Fibroblast of skin of scalp (primary cell): ENCODE results near the gene CDH2.
"Not testable (repeated sequence)": the region's sequence is repeated elsewhere in the genome, so short reads cannot be mapped to it uniquely, and the experiment has no call there.

Experiments
- DNase-seq: peaks from one replicate; pipeline ENCODE4 v3.0.0-alpha.2; 2013

The CDH2 gene

DNA sequence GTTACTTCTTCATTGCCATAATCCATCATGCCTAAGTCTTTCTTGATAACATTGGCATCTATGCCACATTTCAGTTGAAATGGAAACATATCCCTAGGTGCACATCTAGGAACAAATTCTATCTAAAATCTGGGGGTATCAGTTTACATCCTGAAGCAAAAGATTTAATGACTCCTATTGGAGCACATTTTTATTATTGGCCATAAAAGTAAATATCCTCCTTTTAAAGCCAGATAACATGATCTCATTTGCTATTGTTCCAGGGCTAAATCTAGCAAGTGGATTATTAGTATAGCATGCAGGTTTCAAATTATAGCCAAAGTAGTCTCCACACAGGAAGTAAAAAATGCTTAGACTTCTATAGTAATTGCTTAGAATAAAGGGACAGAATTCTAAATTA is 193.2 kb downstream of the CDH2 start:
- DNase-seq = no peak

DNA sequence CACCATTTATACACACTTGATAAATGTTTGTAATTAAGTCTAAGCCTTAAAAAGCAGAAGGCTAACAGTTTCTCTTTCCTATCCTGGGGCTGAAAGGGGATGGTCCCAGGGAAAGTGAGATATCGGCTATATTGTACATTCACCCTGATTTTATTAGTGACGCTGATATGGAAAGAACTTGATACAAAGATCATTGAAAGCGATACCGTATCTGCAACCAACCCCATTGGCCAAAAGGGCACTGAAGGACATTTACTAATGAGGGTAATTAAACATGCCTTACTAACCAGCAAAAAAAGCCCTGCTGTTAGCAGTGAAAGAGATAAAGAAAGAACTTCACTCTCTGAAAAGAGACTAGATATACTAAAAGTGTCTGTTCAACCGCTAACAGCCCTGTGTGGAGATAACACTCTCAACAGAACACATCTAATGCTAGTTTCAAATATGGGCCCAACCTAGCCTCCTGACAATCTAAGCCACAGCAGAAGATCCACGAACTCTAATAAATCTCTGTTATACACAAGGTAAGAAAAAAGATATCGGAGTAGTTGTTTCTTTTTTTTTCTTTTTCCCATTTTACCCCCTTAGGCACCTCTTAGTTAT is 200.0 kb downstream of the CDH2 start:
- no peak for DNase-seq

DNA sequence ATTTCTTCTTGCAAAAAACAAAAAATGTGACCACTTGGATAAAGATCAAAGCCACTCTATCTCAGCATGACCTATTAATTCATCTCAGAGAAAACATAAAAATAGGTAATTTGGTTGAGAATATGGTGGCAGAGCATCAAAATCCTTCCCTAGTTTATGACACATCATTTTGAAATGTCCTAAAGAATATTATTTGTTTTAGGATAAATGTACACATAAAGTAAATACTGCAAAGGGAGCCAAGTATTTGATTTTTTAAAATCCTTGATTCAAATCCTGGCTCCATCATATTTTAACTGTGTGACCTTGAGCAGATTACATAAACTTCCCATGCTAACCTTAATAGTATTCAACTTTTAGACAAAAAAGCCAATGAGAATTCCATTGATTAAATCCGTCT is 206.6 kb downstream of the CDH2 start:
- no peak for DNase-seq

DNA sequence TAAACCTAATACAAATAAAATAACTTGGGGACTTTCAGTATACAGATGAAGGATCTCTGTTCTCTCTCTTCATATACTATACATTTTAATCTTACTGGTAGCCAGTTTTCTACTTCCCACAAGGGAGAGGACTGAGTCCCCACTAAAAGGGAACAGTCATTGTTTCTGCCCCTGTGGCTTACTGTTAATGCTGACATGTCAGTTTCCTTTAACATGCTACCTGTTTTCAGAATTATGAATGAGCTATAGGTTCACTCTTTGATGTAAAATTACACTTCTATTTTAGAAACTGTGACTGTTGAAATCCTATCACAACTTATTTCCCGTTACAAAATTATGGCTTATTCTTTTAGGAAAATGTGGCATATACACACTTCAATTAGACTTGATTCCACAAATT is 207.7 kb downstream of the CDH2 start:
- no peak for DNase-seq

DNA sequence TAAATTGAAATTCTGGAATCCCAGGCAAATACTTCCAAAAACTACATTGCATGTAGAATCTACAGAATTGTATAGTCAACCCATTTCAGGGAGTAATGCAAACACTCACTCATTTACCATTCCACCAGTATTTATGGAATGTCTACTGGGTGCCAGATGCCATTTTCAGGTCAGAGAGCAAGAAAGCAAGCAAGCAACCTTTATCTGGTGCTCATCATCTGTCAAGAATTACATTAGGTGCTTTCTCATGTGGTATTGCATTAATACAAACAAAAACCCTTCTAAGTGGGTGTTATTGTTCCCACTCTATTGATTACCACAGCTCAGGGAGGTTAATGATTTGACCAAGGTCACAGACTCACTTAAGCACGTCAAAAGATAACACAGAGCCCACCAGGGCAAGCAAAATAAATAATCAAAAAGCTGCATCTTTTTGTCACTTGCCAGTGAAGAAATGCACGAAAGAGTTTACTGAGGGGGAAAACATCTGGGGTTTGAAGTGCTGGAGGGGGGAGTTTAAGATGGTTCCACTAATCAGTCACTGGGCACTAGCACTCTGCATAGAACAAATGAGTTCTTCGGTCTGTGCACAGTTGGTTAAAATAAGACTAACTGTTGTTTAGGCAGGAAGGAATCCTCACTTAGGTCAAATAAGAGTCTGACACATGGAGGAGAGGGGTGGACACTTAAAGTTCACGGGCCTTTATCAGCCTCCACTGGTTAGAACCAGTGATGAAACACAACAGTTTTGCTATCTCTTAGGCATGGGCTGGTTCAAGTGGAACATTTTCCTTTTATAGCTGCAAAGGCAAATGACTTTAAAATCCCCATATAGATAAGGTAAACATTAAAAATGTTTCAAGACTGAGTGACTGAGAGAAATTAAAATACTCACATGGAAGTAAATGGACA is 208.8 kb downstream of the CDH2 start:
- peak; percentile 78 for DNase-seq

DNA sequence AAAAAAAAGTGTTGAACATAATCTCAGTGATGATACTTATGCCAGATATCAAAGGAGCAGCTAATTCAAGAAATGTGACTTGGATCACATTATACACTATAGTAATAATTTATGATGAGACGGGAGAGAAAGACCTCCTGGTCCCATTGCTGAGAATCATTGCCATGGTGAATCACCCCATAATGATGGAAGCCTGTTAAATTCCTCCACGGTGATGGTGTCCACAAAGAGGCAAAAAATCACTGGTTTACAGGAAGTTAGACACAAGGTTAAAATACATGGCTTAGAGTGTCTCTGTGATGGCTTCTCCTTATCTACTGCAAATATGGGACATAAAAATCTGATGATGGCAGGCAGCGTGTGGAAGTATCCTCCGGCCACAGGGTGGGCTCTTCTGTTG is 210.0 kb downstream of the CDH2 start:
- DNase-seq = peak; percentile 40

DNA sequence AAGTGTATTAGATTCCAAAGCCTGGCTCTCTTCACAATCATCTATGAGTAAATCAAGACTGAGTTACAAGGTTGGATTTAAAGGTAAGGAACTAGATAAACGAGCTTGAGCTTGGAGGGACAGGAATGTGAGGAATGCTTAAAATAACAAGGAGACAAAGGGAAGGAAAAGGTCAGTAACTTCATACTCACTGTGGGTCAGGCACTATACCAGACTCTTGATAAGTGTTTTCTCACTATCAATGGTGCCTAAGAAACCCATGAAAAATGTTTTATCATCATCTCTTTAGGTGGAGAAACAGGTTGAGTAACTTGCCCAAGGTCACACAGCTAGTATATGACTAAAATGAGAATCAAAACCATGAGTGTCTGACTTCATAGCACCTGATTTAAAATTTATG is 212.1 kb downstream of the CDH2 start:
- DNase-seq = no peak

DNA sequence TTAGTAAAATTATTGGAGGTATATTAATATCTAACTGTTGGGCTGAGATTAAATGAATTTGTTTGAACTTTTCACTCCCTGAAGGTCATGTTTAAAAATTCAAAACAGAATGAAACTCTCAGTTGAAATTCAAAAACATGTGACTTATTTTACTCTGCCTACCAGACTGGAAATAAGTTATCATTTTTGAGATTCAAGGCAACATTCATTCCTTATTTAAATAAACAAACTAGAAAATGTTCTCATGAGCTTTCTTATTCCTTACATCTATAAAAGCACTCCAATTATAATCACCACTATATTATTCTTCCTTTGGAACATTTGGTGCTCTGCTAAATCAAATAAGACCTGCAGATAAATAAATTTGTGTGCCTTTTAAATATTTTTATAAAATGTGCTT is 217.8 kb downstream of the CDH2 start:
- DNase-seq = no peak

DNA sequence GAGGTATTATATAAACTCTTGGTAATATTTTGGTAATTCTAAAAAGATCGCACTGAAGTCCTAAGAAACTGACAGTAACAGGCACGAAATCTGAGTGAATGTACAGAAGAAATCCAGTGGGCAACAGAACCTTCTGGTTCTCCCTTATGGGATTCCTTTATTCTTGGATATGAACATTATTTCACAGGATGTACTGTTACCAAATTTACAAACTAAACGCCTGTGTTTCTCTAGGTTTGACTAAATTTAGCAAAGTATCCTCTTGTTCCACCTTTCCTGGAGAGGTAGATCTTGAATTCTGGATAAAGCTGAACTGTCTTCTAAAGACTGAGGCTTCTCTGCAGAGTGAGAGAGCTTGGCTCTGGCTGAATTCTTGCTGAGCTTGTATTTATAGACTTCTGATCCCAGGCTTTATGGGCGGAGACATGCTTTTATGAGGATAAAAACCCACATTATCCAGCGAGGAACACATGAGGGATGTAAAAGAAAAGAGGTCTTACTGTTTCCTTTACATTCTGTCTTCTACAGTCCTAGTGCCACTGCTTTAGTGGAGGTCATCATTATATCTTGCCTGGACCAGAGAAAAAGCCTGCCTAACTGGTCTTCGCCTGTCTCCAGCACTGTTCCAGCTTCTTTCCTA is 220.8 kb downstream of the CDH2 start:
- DNase-seq = no peak

DNA sequence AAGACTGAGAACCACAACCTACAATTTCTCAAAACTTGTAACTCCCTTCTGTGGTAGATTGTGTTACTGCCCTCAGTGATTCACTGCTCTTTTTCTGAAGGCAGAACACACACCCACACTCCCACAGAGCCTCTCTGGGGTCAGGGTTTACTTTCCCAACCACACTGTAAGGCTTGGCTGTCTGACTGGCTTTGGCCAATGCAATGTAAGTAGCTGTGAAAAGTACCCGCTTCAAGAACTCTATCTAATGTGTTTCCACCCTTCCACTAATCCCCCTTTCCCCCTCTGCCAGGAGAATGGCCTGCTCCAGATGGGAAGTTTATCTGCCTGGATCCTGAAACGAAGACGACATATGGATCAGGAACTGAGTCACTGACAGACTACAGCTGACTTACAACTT is 222.7 kb downstream of the CDH2 start:
- no peak for DNase-seq

DNA sequence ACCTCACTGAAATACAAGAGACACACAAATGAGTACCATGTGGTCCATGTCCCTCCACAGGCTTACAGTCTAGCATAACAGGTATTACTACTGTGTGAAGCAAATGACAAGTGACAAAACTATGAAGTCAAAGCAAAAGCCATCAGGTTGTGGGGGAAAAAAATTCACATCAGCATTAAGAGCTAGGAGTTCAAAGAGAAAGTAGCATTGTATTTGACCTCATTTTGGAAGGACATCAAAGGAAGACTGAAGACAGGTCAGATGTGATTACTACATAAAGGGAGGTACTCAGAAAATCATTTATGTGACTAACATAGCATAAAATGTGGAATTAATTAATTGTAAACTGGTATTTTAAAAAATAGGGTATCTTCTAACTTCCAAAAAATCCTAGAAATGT is 224.2 kb downstream of the CDH2 start:
- DNase-seq = no peak

DNA sequence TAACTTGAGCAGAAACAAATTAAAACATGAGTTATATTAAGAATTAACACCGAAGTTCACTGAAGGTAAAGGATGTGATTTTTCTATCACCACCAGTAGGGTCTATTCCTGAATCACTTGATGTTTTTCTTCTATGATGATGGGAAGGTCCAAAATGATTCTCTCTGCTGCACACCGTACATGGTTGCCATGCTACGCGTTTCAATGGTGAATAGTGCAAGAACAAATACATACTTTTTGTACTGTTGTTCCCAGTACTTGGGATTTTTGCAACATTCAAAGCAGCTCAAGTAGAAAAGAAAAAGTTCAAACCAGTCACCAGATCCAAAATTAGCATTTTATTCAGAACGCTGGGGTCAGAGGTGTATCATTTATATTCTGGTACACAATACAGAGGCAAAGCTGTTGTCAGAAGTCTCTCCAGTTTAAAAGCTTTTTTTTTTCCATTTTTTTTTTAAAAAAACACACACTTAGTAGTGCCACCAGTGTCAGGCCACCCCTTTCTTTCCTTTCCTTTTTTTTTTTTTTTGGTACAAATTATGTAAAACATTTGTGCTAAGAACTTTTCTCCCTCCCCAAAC is 226.2 kb downstream of the CDH2 start:
- DNase-seq = no peak

DNA sequence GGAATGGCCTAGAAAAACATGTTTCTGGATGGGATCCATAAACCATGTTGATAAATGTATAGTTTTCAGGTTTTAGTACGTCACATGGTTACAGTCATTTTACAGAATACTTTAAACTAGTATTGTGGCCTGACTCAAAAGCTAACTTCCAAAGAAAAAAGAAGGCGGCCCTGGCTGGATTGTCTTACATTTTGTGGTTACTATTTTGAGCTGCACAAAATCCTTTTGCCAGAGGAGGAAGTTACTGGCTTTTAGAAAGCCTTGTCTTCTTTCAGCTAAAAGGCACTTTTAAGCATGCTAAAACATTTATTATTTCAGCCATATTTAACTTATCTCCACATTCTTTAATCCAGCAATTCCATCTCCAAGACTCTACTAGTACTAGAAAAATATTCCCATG is 227.9 kb downstream of the CDH2 start:
- DNase-seq = no peak

DNA sequence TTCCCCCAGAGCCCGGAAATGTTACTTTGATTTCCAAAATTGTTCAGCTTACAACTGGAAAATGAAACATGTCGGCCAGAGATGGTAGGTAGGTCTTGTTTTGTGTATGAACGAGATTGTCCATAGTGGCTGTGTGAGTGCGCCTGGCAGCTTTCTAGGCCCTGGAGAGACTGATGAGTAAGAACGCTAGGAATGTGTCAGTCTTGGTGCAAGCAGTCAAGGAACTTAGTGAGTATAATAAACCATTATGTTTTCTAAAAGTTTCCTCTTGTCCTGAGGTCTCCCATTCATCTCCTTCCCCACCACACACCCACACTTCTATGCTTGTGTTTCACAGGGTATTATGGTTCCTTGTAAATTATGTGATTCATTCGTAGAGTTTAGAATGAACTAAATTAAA is 234.2 kb downstream of the CDH2 start:
- DNase-seq = peak; percentile 53

DNA sequence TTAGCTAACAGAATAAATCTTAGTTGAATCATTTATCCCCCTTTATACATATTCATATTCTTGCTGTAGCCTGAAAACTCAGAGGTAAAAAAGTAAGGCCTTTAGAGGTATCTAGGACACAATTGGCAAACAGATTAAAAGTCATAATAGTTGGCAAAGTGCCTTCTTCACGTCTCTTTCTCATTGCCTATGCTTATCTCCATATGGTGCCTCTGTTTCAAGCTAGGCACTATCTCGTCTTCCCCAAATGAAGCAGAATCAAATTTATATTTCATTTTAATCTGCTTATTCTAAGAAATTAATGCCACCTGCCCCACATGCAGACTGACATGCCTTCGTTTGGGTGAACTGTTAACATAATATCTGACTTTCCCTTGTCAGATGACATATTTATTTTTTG is 245.4 kb downstream of the CDH2 start:
- no peak for DNase-seq

DNA sequence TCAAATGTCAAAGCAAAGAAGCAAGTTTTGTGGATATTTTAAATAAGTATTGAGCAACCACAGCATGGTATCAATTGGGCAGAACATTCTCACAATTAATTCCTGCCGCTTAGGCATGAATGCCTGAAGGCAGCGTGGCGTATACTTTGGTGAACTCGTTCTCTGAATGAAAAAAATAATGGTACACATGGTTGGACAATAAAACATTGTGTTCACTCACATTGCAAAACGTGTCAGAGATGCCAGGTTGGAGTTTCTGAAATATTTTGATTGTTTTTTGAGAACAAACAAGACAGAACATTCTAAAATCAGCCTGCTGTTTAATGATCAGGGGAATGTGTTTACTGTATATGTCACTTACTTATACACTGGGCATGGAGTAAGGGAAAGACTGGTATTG is 254.2 kb downstream of the CDH2 start:
- no peak for DNase-seq

DNA sequence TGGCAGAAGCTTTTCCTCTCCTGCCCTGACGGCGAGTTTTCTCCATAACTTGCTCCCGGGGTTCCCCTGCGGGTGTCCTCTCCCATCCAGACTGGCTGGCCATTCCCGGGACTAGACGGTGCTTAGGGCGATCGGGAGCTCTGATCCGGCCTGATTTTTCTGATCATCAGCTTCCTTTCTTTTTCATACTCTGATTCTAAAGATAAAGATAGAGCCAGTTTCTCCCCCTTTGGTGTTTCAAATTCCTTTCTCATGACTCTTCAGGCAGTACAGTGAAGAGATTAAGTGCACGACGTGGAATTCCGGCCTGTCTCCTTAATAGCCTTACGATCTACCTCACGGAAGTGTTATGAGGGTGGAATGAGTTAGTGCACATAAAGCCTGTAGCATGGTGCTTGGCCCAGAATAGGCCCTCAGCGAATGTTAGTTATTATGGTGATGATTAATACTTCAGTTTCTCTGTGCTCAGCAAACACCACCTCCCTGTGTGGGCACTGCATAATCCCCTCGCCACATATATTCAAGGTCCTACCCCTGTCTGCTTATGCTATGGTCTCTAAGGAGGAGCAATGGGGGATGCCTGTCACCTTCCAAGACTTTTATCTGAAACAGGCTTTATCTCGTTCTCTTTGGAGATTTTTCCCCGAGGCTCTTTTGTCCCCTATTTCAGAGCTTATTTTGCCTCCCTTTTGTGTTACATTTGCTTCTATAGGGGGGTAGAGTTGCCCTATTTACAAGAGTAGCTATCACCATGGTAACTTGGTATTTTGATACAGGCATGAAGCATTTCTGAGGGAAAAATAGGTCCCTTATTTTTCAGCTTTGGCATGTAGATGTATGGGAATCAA is 254.8 kb downstream of the CDH2 start:
- peak; percentile 86 for DNase-seq

DNA sequence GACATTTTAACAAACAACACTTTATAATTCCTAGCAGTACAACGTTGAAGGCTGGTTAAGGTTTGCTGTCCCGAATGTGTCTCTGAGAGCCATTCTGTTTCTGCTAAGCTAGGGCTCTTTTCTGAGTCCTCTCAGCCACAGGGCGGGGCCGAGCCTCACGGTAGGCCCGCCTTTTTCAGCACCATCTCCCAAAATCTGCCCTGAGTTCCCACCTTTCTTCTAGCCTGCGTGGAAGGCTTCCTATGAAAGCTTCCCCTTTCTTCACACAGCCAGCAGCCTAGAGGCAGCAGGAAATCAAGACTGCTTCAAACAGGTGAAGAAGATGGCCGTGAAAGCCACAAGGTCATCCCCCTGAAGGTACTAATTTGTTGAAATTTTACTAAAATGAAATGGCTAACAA is 255.5 kb downstream of the CDH2 start:
- no peak for DNase-seq

DNA sequence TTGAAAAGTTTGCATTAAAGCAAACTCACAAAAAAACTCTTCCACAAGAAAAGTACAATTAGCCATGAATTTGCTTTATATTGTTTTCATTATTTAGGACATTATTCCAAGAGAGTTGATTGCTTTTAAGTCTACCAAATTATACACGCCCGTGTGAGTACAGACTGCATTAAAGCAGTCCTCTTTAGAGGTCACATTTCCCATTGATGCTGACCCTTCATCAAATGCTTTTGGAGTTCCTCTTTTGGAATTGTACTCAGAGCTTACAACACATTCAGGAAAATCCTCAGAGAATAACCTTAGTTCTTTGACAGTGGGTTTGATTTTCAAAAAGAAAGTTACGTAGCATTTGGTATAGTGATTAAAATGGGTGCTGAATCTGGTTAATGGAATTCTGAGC is 256.1 kb downstream of the CDH2 start:
- no peak for DNase-seq

DNA sequence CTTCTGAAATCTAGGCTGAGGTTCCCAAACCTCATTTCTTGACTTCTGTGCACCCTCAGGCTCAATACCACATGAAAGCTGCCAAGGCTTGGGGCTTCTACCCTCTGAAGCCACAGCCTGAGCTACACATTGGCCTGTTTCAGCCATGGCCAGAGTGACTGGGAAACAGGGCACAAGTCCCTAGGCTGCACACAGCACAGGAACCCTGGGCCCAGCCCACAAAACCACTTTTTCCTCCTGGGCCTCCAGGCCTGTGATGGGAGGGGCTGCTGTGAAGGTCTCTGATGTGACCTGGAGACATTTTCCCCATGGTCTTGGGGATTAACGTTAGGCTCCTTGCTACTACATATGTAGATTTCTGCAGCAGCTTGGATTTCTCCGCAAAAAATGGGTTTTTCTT is 270.7 kb downstream of the CDH2 start:
- not testable (repeated sequence) for DNase-seq

DNA sequence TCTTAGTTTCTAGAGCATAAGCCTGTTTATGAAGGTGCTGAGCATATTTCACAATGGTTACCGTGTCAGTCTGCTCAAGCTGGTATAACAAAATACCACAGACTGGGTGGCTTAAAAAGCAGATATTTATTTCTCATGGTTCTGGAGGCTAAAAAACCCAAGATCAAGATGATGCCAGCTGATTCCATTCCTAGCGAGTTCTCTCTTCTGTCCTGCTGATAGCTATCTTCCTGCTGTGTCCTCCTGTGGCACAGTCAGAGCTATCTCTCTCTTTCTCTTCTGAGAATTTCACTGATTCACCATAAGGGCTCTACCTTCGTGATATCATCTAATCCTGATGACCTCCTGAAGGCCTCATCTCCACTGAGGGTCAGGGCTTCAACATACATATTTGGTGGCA is 273.0 kb downstream of the CDH2 start:
- no peak for DNase-seq

DNA sequence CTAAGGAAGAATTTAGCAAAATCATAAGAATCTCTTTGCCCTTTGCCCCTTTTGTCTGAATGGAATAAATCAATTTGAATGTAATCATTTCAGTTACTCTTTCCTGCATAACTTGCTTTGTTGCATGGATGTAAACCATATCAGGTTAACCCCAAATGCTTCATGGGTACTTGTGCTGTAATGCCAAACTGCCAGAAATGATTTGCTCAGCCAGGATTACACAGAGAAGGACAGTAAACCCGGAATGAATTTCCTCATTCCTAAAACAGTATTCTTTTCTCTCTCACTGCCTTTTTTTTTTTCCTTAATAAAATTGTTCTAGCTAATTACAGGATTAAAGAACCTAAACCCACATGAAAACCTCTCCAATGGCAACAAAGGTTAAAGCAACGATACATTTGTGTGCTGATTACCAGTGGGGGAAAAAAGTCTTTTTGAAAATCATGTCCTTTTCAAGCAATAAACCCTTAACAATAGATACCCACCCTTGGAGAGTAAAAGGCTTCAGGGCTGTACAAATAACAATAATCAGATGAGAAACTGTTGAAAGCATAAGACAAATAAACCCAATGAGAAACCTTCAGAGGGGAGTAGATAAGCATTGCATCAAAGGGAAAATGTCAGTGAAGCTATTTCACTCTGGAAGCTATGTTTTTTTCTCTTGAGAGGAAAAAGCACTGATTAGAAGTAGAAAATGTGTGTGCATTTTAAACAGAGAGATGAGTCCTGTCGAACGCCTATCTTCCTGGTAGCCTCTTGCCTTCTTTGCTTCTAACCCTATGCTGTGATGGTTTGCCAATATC is 275.3 kb downstream of the CDH2 start:
- no peak for DNase-seq
